Transverse colon (tissue), 4 donors: ENCODE data around the gene RNF4.
"Not testable (repeated sequence)": the region's sequence is repeated elsewhere in the genome, so short reads cannot be mapped to it uniquely, and the experiment has no call there.

Experiments
- POLR2AphosphoS5 ChIP-seq, 3 donors: sonication (generic); formaldehyde crosslinking; IDR thresholded peaks; one replicate each; pipeline ENCODE4 v1.6.1; 2016; ENCODE audit warnings: antibody characterized with exemption in 3 of 3
- TF ChIP-seq, protein P1 (sequence below), 5 experiments: fragments of 200-600 bp in 3 of 5; fragments of 450-650 bp in 2 of 5; sonication (generic) in 3 of 5; IDR thresholded peaks; 1 replicate in 2 of 5; 2 replicates in 3 of 5; pipeline ENCODE4 v1.5.1; 2016 to 2017; ENCODE audit warnings: antibody characterized with exemption in 5 of 5, inconsistent platforms in 3 of 5, mild to moderate bottlenecking in 2 of 5, moderate library complexity in 1 of 5

DNA sequence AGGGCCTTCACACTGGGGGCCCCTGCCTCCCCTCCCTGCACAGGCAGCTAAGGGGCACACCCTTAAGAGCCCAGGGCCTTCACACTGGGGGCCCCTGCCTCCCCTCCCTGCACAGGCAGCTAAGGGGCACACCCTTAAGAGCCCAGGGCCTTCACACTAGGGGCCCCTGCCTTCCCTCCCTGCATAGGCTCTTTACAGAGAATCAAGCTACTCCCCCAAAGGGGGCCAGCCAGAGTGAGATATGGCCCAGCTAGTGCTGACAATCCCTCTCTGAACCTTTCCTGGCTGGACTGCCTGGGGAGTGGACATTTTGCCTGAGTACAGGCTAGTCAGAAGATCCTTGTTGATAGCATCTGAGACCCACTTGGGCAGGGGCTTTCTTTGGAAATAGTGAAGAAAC, 3.4 kb upstream of the RNF4 start:
- TF ChIP-seq, protein P1, sequence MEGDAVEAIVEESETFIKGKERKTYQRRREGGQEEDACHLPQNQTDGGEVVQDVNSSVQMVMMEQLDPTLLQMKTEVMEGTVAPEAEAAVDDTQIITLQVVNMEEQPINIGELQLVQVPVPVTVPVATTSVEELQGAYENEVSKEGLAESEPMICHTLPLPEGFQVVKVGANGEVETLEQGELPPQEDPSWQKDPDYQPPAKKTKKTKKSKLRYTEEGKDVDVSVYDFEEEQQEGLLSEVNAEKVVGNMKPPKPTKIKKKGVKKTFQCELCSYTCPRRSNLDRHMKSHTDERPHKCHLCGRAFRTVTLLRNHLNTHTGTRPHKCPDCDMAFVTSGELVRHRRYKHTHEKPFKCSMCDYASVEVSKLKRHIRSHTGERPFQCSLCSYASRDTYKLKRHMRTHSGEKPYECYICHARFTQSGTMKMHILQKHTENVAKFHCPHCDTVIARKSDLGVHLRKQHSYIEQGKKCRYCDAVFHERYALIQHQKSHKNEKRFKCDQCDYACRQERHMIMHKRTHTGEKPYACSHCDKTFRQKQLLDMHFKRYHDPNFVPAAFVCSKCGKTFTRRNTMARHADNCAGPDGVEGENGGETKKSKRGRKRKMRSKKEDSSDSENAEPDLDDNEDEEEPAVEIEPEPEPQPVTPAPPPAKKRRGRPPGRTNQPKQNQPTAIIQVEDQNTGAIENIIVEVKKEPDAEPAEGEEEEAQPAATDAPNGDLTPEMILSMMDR (IDR thresholded peaks at IDR 0.05) = not testable (repeated sequence)
- not testable (repeated sequence) for TF ChIP-seq POLR2AphosphoS5 (IDR thresholded peaks at IDR 0.05)
